GM10847 (cell line): Measurements from ENCODE around the gene RCAN3.

Source experiments
- POLR2A ChIP-seq: IDR thresholded peaks from 2 replicates; pipeline ENCODE4 v1.6.1; 2011; ENCODE audit not compliant: insufficient read length; ENCODE audit errors: extremely low read depth

Gene RCAN3

GRCh38 chr1:24502709-24503058 is at the start of gene RCAN3:
RCAN3 (plus strand) TSS chr1:24502836; CDS start chr1:24514373, 11,537 bp downstream.
- TF ChIP-seq POLR2A = no peak

DNA sequence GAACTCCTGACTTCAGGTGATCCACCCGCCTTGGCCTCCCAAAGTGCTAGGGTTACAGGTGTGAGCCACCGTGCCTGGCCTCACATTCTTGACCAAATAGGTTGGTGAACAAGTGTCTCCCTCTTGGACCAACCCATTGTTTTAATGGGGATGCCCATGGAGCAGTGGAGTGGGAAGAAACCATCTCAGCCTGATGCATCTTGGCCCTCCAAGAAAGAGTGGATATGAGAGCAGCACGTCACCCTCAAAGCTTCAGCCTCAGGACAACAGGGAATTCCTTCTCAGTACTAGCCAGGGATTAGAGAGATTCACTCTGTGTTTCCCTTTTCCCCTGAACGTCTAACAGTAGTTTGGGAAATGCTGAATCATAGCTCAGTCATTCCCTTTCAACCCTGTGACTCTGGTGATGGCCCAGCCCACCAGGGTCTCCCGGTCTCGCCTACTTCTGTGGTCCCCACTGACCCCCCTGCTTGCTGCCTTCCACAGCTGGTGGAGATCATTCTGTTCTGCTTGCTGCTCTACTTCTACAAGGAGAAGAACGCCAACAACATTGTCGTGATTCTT is 49.6 kb upstream of the RCAN3 start:
- TF ChIP-seq POLR2A = no peak

DNA sequence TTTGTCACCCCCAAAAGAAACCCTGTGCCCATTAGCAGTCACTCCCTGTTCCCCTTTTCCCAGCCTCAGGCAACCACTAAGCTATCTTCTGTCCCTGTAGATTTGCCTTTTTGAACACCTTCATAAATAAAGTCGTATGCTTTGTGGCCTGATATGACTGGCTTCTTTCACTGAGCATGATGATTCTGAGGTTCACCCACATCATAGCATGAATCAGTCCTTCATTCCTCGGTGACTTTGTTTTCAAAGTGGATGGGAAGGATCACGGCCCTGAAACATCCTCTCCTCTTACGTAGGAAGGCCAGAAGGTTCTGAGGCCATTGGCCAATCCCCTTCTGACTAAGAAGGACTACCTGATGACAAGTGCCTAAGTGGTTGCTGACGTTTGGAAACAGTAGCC is 48.0 kb upstream of the RCAN3 start:
- TF ChIP-seq POLR2A = no peak

DNA sequence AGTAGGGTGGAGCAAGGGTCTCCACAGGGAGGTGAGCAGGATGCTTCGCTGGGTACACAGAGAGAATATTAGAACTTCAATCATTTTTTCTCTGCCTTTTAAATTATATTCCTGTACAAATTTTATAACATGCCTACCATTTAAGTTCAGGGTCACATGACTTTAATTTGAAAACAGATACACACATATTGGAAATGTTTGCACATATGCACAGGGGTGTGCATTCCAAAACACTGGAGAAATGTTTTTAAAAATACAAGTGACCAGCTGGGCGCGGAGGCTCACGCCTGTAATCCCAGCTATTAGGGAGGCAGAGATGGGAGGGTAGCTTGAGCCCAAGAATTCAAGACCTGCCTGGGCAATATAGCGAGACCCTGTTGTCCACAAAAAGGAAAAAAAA is 47.4 kb upstream of the RCAN3 start:
- no peak for TF ChIP-seq POLR2A

- TF ChIP-seq POLR2A = no peak
These were observed 44.8 kb upstream of the RCAN3 start for GRCh38 chr1:24457866-24458265.

DNA sequence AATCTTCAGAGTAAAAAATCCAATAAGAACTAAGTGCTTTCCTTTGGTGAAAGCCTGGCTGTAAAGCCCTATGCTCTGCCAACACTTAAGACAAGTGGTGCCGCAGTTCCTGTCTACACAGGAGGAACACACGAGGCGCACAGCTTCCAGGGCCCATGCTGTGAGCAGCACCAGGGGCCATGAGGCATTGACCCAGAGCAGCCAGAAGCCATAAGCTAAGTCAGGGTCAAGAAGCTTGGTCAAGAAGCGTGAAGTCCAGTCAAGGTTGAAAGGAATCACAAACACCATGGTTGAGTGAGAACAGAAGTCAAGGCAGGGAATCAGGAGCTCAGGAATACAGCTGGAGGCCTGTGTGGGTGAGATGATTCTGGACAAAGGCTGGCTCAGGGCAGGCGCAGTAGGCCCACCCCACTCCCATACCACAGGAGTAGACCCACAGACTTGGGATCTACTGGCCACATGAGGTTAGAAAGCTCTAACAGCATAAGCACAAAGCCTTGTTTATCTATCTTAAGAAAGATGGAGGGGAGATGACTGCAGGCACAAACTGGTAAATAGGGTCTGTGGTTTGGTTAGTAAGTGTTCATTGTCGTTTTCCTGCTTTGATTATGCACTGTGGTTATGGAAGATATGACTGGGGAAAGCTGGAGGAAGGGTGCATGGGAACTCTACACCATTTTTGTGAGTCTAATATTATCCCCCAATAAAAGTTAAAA is 42.9 kb upstream of the RCAN3 start:
- TF ChIP-seq POLR2A = no peak

DNA sequence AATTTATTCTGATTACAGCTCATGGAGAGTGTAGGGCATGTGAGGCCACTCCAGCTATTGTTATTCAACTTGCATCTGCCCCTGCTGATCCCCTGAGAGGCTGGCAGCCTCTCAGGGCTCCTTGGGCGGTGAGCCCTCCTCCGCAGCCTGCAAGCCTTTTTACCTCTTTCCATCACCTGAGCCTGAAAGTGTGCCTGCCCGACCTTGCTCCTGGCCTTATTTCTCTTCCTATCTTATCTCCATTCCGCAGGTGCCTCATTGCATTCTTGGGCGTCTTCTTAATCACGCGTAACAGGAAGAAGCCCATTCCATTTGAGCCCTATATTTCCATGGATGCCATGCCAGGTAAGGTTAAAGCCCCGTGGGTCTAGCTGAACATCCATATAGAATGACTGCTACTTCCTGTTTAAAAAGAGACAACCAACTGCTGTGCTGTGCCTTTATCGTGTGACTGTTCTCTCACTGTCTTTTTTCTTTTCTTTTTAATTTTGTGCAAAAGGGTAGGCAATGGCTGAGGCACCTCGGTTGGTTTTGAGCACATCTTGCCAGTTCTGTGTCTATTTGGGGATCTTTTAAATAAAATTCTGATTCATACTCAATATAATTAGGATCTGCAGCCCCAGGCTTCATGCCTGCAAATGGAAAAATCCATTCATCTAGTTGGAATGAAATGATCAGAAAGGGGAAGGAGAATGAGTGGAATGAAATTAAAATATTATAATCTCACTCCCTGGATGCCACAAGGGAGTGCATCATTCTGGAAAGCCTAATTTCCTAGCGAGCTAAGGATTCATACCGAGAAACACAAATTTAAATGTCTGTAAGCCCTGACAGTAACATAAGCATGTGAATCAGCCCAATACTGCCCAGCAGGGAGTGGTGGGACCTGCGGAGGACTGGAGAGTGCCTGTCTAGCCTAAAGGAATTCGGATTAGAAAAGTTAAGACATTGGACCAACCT is 38.6 kb upstream of the RCAN3 start:
- TF ChIP-seq POLR2A = no peak

- no peak for TF ChIP-seq POLR2A
These were observed 37.5 kb upstream of the RCAN3 start for GRCh38 chr1:24465099-24465498.

- no peak for TF ChIP-seq POLR2A
These were observed 37.0 kb upstream of the RCAN3 start for GRCh38 chr1:24465638-24466037.

DNA sequence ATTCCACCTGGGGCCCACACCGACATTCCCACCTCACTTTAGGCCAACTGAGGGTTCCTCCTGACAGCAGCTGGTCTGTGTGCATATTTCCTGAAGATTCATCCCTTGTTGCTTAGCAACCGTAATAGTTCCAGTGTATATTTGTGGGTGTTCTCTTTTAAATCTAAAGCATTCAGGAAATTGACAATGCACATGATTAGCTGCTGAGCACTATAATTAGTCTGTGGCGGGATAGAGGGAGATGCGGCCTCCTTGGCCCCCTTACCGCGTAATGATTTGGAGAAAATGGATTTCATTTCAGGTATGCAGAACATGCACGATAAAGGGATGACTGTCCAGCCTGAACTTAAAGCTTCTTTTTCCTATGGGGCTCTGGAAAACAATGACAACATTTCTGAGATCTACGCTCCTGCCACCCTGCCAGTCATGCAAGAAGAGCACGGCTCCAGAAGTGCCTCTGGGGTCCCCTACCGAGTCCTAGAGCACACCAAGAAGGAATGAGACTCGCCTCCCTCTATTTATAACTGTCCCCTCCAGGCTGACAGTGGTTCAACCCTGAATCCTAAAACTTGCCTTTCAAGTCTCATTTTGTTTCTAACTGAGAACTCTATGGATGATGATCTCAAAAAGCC is 33.8 kb upstream of the RCAN3 start:
- no peak for TF ChIP-seq POLR2A

DNA sequence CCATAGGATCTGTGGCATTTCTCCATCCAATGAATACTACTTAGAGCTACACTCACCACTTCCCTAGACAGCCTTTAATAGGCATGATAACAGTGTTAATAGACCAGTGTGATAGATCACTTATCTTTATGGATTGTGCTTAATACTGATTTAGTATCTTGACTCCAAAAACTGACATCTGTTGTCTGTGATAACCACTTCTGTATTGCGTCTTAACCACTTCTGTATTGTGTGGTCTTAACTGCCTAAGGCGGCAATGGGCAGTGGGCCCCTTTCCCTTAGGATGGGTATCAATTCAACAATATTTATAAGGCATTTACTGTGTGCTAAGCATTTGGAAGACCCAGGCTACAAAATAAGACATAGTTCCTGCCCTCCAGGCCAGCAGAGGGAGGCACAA is 32.0 kb upstream of the RCAN3 start:
- TF ChIP-seq POLR2A = no peak

GRCh38 chr1:24472527-24473251 is 29.9 kb upstream of the RCAN3 start:
- no peak for TF ChIP-seq POLR2A

GRCh38 chr1:24474193-24474592 is 28.4 kb upstream of the RCAN3 start:
- no peak for TF ChIP-seq POLR2A

GRCh38 chr1:24475700-24476099 is 26.9 kb upstream of the RCAN3 start:
- TF ChIP-seq POLR2A = no peak

DNA sequence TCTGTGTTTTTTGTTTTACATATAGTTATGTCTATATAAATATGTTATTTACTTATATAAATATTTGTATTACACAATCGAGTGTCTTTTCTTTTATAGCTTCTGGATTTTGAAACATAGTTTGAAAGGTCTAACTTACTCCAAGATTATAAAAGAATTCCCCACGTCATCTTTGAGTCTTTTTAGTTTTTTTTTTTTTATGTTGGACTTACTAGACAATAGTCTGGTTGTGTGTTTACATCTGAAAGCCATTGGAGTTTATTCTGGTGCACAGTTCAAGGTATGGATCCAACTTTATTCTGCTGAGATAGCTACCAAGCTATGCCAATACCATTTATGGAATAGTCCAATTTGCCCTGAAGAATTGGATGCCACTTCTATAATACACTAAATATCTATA is 26.1 kb upstream of the RCAN3 start:
- no peak for TF ChIP-seq POLR2A

DNA sequence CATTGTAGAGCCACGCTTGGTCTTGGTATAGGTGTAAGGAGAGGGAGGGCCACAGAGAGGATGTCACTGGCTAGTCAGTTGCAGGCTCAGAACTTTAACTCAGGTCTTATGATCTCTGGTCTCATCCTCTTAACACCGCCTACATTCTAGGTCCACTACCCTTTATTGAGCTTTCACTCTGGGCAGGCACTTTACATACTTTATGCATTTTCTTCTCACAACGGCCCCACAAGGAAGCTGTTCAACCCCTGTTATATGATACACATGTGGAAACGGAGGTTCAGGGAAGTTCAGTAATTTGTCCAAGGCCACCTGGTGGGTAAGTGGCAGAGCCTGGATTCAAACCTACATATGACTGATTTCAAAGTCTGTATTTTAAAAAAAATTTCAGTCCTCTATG is 25.3 kb upstream of the RCAN3 start:
- TF ChIP-seq POLR2A = no peak

GRCh38 chr1:24481101-24481500 is 21.5 kb upstream of the RCAN3 start:
- TF ChIP-seq POLR2A = no peak
